PC-3 (cell line): ENCODE data around the gene POLR3C.

ENCODE experiments used
- CTCF ChIP-seq: fragments of 300-600 bp; sonication (generic); conservative IDR thresholded peaks from 2 replicates; pipeline ENCODE4 v1.5.1; 2017; ENCODE audit warnings: antibody characterized with exemption, low read depth, mild to moderate bottlenecking, low read length
- EZH2phosphoT487 ChIP-seq: fragments of 300-600 bp; sonication (generic); IDR thresholded peaks from 2 replicates; pipeline ENCODE4 v1.6.1; 2018; ENCODE audit warnings: mild to moderate bottlenecking, antibody characterized with exemption, low read length, borderline replicate concordance

- no peak for TF ChIP-seq CTCF
- no peak for TF ChIP-seq EZH2phosphoT487
Observed at GRCh38 chr1:145806408-145806807, 17.6 kb upstream of the POLR3C start.
